Stimulated activated naive B cell treated with anti-CD40 and anti-IgM and Interleukin-4, amounts not matched to agents 10 μg/mL and 1 μg/mL and 100 μg/mL, for 72 hours (primary cell): ENCODE measurements around the gene SKOR2.
"Not testable (repeated sequence)": the region's sequence is repeated elsewhere in the genome, so short reads cannot be mapped to it uniquely, and the experiment has no call there.

ENCODE experiments used
- ATAC-seq, 2 donors: fragments of 150-1000 bp; cut with Tn5 transposase; replicated peaks; 2 replicates each; pipeline ENCODE4 v1.10.0; 2021; ENCODE audit warnings: moderate library complexity in 1 of 2
- DNase-seq: peaks from one replicate; pipeline ENCODE4 v3.0.0; 2021
- H3K27ac Mint-ChIP-seq: one replicate; pipeline ENCODE4 v1.8.0; 2022; ENCODE audit warnings: mild to moderate bottlenecking, mixed read lengths
- H3K27me3 Mint-ChIP-seq, 2 donors: one replicate each; pipeline ENCODE4 v1.8.0; 2022; ENCODE audit warnings: mixed read lengths in 2 of 2
- H3K36me3 Mint-ChIP-seq, 2 donors: one replicate each; pipeline ENCODE4 v1.8.0; 2022; ENCODE audit warnings: mixed read lengths in 2 of 2, mild to moderate bottlenecking in 1 of 2
- H3K4me1 Mint-ChIP-seq, 2 donors: one replicate each; pipeline ENCODE4 v1.8.0; 2022; ENCODE audit warnings: mixed read lengths in 2 of 2, mild to moderate bottlenecking in 1 of 2
- H3K4me3 Mint-ChIP-seq, 2 donors: one replicate each; pipeline ENCODE4 v1.8.0; 2022; ENCODE audit warnings: mild to moderate bottlenecking in 2 of 2, mixed read lengths in 2 of 2, moderate library complexity in 1 of 2
- H3K9me3 Mint-ChIP-seq, 2 donors: one replicate each; pipeline ENCODE4 v1.8.0; 2022; ENCODE audit warnings: mixed read lengths in 2 of 2, mild to moderate bottlenecking in 1 of 2

The SKOR2 gene

DNA sequence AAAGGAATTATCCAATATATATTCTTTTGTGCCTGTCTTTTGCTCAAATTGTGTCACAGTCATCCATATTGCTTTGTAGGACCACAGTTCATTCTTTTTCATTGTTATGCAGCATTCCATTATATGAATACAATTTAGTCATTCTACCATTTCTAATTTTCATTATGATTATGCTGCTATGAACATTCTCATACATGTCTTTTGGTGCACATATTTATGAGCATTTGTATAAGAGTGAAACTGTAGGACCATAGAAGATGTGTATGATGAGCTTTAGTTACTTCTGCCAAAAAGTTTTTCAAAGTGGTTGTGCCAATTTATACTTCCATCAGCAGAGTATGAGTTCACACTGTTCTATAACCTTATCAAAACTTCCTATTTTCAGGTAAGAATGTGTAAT, 83.0 kb downstream of the SKOR2 start:
- peaks cover 2 to 3% of the 10 kb centered on the region in 2 donors for H3K36me3 Mint-ChIP-seq
- no peaks in the 10 kb centered on the region for H3K9me3 Mint-ChIP-seq
- DNase-seq (no peak), ATAC-seq (no peak)
- no peak overlapping the region for H3K4me3 Mint-ChIP-seq
- peaks cover 7 to 20% of the 10 kb centered on the region in 2 donors for H3K4me1 Mint-ChIP-seq
- no peaks in the 10 kb centered on the region for H3K27me3 Mint-ChIP-seq
- no peak overlapping the region for H3K27ac Mint-ChIP-seq

GRCh38 chr18:47166294-47166693, 85.2 kb downstream of the SKOR2 start:
- peaks cover 2 to 8% of the 10 kb centered on the region in 2 donors for H3K36me3 Mint-ChIP-seq
- H3K4me3 Mint-ChIP-seq: no peak overlapping the region
- DNase-seq (no peak), ATAC-seq (no peak)
- peaks cover 7 to 26% of the 10 kb centered on the region in 2 donors for H3K4me1 Mint-ChIP-seq
- H3K27me3 Mint-ChIP-seq: no peaks in the 10 kb centered on the region
- no peaks in the 10 kb centered on the region for H3K9me3 Mint-ChIP-seq
- no peak overlapping the region for H3K27ac Mint-ChIP-seq

GRCh38 chr18:47163241-47163640, 88.2 kb downstream of the SKOR2 start:
- no peak overlapping the region for H3K27ac Mint-ChIP-seq
- no peaks in the 10 kb centered on the region for H3K27me3 Mint-ChIP-seq
- H3K9me3 Mint-ChIP-seq: no peaks in the 10 kb centered on the region
- no peak overlapping the region for H3K4me3 Mint-ChIP-seq
- H3K4me1 Mint-ChIP-seq: peaks cover 4 to 19% of the 10 kb centered on the region in 2 donors
- H3K36me3 Mint-ChIP-seq: peaks cover 2 to 12% of the 10 kb centered on the region in 2 donors
- no peak for DNase-seq
- peak; percentile 90 to 97 for ATAC-seq

DNA sequence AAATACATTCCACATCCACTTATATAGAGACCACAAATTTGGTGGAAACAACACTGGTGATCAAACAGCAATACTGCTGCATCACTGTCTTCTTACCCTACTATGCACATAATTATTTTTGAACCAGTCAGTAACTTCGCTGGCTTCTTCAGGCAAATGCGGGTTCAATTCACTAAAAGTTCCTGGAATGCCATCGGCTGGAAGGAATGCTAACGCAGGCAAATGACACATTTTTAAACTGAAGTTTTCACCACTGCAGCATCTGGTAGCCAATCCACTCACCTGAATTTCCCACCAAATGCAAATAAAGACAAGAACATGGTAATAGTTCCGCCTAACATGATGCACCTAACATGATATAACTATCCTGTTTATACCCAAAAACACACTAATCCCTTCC, 91.2 kb downstream of the SKOR2 start:
- Mint-ChIP-seq H3K4me3 (no peak overlapping the region), H3K9me3 (no peaks in the 10 kb centered on the region), H3K27me3 (no peaks in the 10 kb centered on the region), H3K27ac (no peak overlapping the region), H3K36me3 (peaks cover 0 to 19% of the 10 kb centered on the region in 2 donors), H3K4me1 (peaks cover 1 to 12% of the 10 kb centered on the region in 2 donors)
- DNase-seq (no peak), ATAC-seq (no peak)

- not testable (repeated sequence) for H3K27ac Mint-ChIP-seq, H3K4me3 Mint-ChIP-seq, DNase-seq, H3K4me1 Mint-ChIP-seq, ATAC-seq, H3K9me3 Mint-ChIP-seq, H3K27me3 Mint-ChIP-seq
- peaks cover 0 to 30% of the 10 kb centered on the region in 2 donors for H3K36me3 Mint-ChIP-seq
Measured at GRCh38 chr18:47158404-47158803, 93.1 kb downstream of the SKOR2 start.
